Inflammatory macrophage treated with lipopolysaccharide for 4 hours (primary cell): ENCODE data around the gene APC2.
"Not testable (repeated sequence)": the region's sequence is repeated elsewhere in the genome, so short reads cannot be mapped to it uniquely, and the experiment has no call there.

Experiments
- DNase-seq: peaks from one replicate; pipeline ENCODE4 v3.0.0-alpha.2; 2020

Gene APC2

GRCh38 chr19:1483979-1484428, 34.1 kb downstream of the APC2 start:
- DNase-seq = no peak

- DNase-seq = no peak
These were observed 37.0 kb downstream of the APC2 start for GRCh38 chr19:1486720-1487575.

GRCh38 chr19:1487576-1488281, 37.8 kb downstream of the APC2 start:
- DNase-seq = no peak

GRCh38 chr19:1488282-1488601, 38.3 kb downstream of the APC2 start:
- no peak for DNase-seq

- no peak for DNase-seq
These were observed 39.8 kb downstream of the APC2 start for GRCh38 chr19:1489463-1490310.

- DNase-seq = peak; percentile 99
These were observed 40.6 kb downstream of the APC2 start, which contains the start of gene PCSK4 for GRCh38 chr19:1490311-1491113. Gene PCSK4, minus strand, starts transcription at chr19:1490350. Its CDS starts 4 bp downstream, at chr19:1490346.

GRCh38 chr19:1491114-1491848, 41.4 kb downstream of the APC2 start, which contains the start of gene REEP6:
Gene REEP6, plus strand, starts transcription at chr19:1491181. Its CDS starts 89 bp downstream, at chr19:1491270.
- DNase-seq = no peak

GRCh38 chr19:1491849-1492170, 41.9 kb downstream of the APC2 start:
- DNase-seq = no peak

- no peak for DNase-seq
These were observed 42.6 kb downstream of the APC2 start for GRCh38 chr19:1492474-1493006.

- DNase-seq = no peak
These were observed 44.3 kb downstream of the APC2 start for GRCh38 chr19:1494115-1494815.

GRCh38 chr19:1495051-1495798, 45.3 kb downstream of the APC2 start:
- DNase-seq = no peak

GRCh38 chr19:1495799-1496713, 46.1 kb downstream of the APC2 start:
- DNase-seq = no peak

GRCh38 chr19:1496714-1497577, 47.0 kb downstream of the APC2 start:
- DNase-seq = no peak

GRCh38 chr19:1497578-1498235, 47.8 kb downstream of the APC2 start:
- DNase-seq = no peak

GRCh38 chr19:1499231-1499630, 49.3 kb downstream of the APC2 start:
- not testable (repeated sequence) for DNase-seq

GRCh38 chr19:1501200-1501595, 51.3 kb downstream of the APC2 start:
- DNase-seq = no peak

- DNase-seq = no peak
These were observed 52.6 kb downstream of the APC2 start for GRCh38 chr19:1502433-1503088.
